HG02973 (cell line): ENCODE measurements around the gene FNDC5.
A peak's percentile ranks its signal among the peaks of the same experiment; 100 is the strongest.

ENCODE experiments used
- ATAC-seq: cut with Tn5 transposase; IDR thresholded peaks from one replicate; pipeline ENCODE4 v1.9.1; 2021; ENCODE audit warnings: moderate library complexity; ENCODE audit not compliant: unreplicated experiment

FNDC5 gene

GRCh38 chr1:32867151-32867550 lies 3.6 kb downstream of the FNDC5 start:
- no peak for ATAC-seq

- ATAC-seq: no peak
Measured at GRCh38 chr1:32865639-32866405, 4.9 kb downstream of the FNDC5 start.

GRCh38 chr1:32864375-32865019 lies 6.2 kb downstream of the FNDC5 start:
- ATAC-seq: no peak

- ATAC-seq: no peak
Measured at GRCh38 chr1:32863881-32864245, 6.8 kb downstream of the FNDC5 start.

GRCh38 chr1:32863218-32863880 lies 7.4 kb downstream of the FNDC5 start:
- no peak for ATAC-seq

- ATAC-seq: no peak
Measured at GRCh38 chr1:32861904-32862695, 8.6 kb downstream of the FNDC5 start.

- no peak for ATAC-seq
Measured at GRCh38 chr1:32860566-32860965, 10.1 kb downstream of the FNDC5 start.

- no peak for ATAC-seq
Measured at GRCh38 chr1:32859915-32860314, 10.8 kb downstream of the FNDC5 start.

- no peak for ATAC-seq
Measured at GRCh38 chr1:32858791-32859190, 11.9 kb downstream of the FNDC5 start.

- ATAC-seq: no peak
Measured at GRCh38 chr1:32858136-32858535, 12.6 kb downstream of the FNDC5 start.

- no peak for ATAC-seq
Measured at GRCh38 chr1:32855861-32856617, 14.7 kb downstream of the FNDC5 start.

- no peak for ATAC-seq
Measured at GRCh38 chr1:32848354-32849063, 22.2 kb downstream of the FNDC5 start.

- ATAC-seq: no peak
Measured at GRCh38 chr1:32831878-32832277, 38.8 kb downstream of the FNDC5 start.

GRCh38 chr1:32830092-32830852 lies 40.4 kb downstream of the FNDC5 start:
- no peak for ATAC-seq

- ATAC-seq: no peak
Measured at GRCh38 chr1:32828341-32828740, 42.4 kb downstream of the FNDC5 start.

- no peak for ATAC-seq
Measured at GRCh38 chr1:32825181-32825580, 45.5 kb downstream of the FNDC5 start.

- ATAC-seq: peak; percentile 23
Measured at GRCh38 chr1:32818804-32819541, 51.7 kb downstream of the FNDC5 start.
